NCI-H446 (cell line): ENCODE measurements around the gene LAMA5.

Source experiments
- DNase-seq, 2 experiments: peaks; one replicate each; lab custom pipeline; 2025; lab: John Stamatoyannopoulos, UW

The LAMA5 gene

GRCh38 chr20:62344782-62345181 lies 22.3 kb downstream of the LAMA5 start:
- no peak for DNase-seq

- DNase-seq: no peak
Observed at GRCh38 chr20:62344092-62344491, 23.0 kb downstream of the LAMA5 start.

GRCh38 chr20:62342910-62343309 lies 24.2 kb downstream of the LAMA5 start:
- no peak for DNase-seq

- no peak for DNase-seq
Observed at GRCh38 chr20:62339647-62340062, 27.5 kb downstream of the LAMA5 start.

GRCh38 chr20:62338294-62338620 lies 28.9 kb downstream of the LAMA5 start:
- no peak for DNase-seq

GRCh38 chr20:62337558-62338293 lies 29.4 kb downstream of the LAMA5 start:
- DNase-seq: no peak

- DNase-seq: no peak
Observed at GRCh38 chr20:62336775-62337557, 30.1 kb downstream of the LAMA5 start.

GRCh38 chr20:62336329-62336728 lies 30.8 kb downstream of the LAMA5 start:
- no peak for DNase-seq

GRCh38 chr20:62335532-62335931 lies 31.6 kb downstream of the LAMA5 start:
- no peak for DNase-seq

- no peak for DNase-seq
Observed at GRCh38 chr20:62334881-62335280, 32.2 kb downstream of the LAMA5 start.

- DNase-seq: no peak
Observed at GRCh38 chr20:62333820-62334595, 33.1 kb downstream of the LAMA5 start.

GRCh38 chr20:62332989-62333819 lies 33.9 kb downstream of the LAMA5 start:
- DNase-seq: no peak

- DNase-seq: no peak
Observed at GRCh38 chr20:62332421-62332820, 34.7 kb downstream of the LAMA5 start.

- no peak for DNase-seq
Observed at GRCh38 chr20:62331347-62331746, 35.8 kb downstream of the LAMA5 start.

- no peak for DNase-seq
Observed at GRCh38 chr20:62330576-62331317, 36.4 kb downstream of the LAMA5 start.

- DNase-seq: no peak
Observed at GRCh38 chr20:62329389-62330377, 37.4 kb downstream of the LAMA5 start.

GRCh38 chr20:62328684-62329388 lies 38.3 kb downstream of the LAMA5 start:
- no peak for DNase-seq

GRCh38 chr20:62327726-62328495 lies 39.2 kb downstream of the LAMA5 start:
- no peak for DNase-seq
